IMR-90 (cell line): ENCODE results near the gene ATXN10. TPM values are rescaled to one million over a fixed set of nuclear protein-coding genes. Genes with fewer than 3 reads are reported as not detected.

ENCODE experiments used
- ATAC-seq: fragments of 200-7000 bp; cut with Tn5 transposase; 2 replicates; pipeline ENCODE4 v1.9.1; 2020; ENCODE audit warnings: low read depth, mild to moderate bottlenecking, moderate library complexity
- BruUV-seq: library from RNA; stranded (reverse); fragments of 400-500 nt; replicated peaks from 2 replicates; lab custom pipeline; 2021; lab: Mats Ljungman, UMichigan
- CTCF ChIA-PET: fragments of 300-600 bp; formaldehyde crosslinking; extraction: SDS; loops from one replicate; lab custom pipeline; 2021; ENCODE audit warnings: antibody characterized with exemption; lab: Yijun Ruan, JAX
- POLR2A ChIA-PET: fragments of 300-600 bp; sonication (Branson Sonifier 250); formaldehyde crosslinking; loops from one replicate; lab custom pipeline; 2022; ENCODE audit warnings: antibody characterized with exemption; ENCODE audit not compliant: unreplicated experiment; lab: Charles Lee
- DNase-seq: peaks from one replicate; pipeline ENCODE4 v3.0.0; 2013
- H2AFZ ChIP-seq: replicated peaks from 2 replicates; pipeline ENCODE3; 2013; ENCODE audit warnings: low read length, mild to moderate bottlenecking; ENCODE audit not compliant: poor library complexity
- H2AK5ac ChIP-seq: 2 replicates; pipeline ENCODE4 v1.6.1; 2013; ENCODE audit warnings: low read depth, low read length, inconsistent platforms
- H2AK9ac ChIP-seq: replicated peaks from 2 replicates; pipeline ENCODE3; 2013; ENCODE audit warnings: mild to moderate bottlenecking, low read depth, low read length, moderate library complexity; ENCODE audit not compliant: poor library complexity
- H2BK120ac ChIP-seq: 2 replicates; pipeline ENCODE4 v1.6.1; 2013; ENCODE audit warnings: low read depth, low read length, inconsistent platforms
- H2BK15ac ChIP-seq: 3 replicates; pipeline ENCODE4 v1.6.1; 2013; ENCODE audit warnings: low read depth, low read length, inconsistent platforms
- H2BK20ac ChIP-seq: 2 replicates; pipeline ENCODE4 v1.6.1; 2013; ENCODE audit warnings: low read depth, mild to moderate bottlenecking, inconsistent platforms, low read length, moderate library complexity
- H2BK5ac ChIP-seq: 2 replicates; pipeline ENCODE4 v1.6.1; 2013; ENCODE audit warnings: mild to moderate bottlenecking, low read depth, low read length, inconsistent platforms; ENCODE audit not compliant: poor library complexity, severe bottlenecking
- H3K14ac ChIP-seq: replicated peaks from 2 replicates; pipeline ENCODE4 v1.6.1; 2013; ENCODE audit warnings: low read depth, low read length, inconsistent platforms
- H3K18ac ChIP-seq: 2 replicates; pipeline ENCODE4 v1.6.1; 2013; ENCODE audit warnings: low read depth, low read length, control low read depth
- H3K23ac ChIP-seq: 2 replicates; pipeline ENCODE4 v1.6.1; 2013; ENCODE audit warnings: low read depth, low read length, inconsistent platforms
- H3K27ac ChIP-seq: 2 replicates; pipeline ENCODE4 v1.5.1; 2013; ENCODE audit warnings: mild to moderate bottlenecking, control low read depth, low read length; ENCODE audit not compliant: insufficient read depth
- H3K27me3 ChIP-seq: 2 replicates; pipeline ENCODE4 v1.6.1; 2013; ENCODE audit warnings: low read length; ENCODE audit not compliant: control insufficient read depth, insufficient read depth
- H3K36me3 ChIP-seq: 2 replicates; pipeline ENCODE4 v1.6.1; 2013; ENCODE audit warnings: low read length, mixed read lengths; ENCODE audit not compliant: control insufficient read depth, insufficient read depth
- H3K4ac ChIP-seq: 2 replicates; pipeline ENCODE4 v1.6.1; 2013; ENCODE audit warnings: low read depth, low read length, inconsistent platforms
- H3K4me1 ChIP-seq: 2 replicates; pipeline ENCODE4 v1.6.1; 2013; ENCODE audit warnings: low read length, mixed read lengths; ENCODE audit not compliant: control insufficient read depth, insufficient read depth
- H3K4me2 ChIP-seq: 2 replicates; pipeline ENCODE4 v1.6.1; 2013; ENCODE audit warnings: low read depth, mild to moderate bottlenecking, control low read depth, low read length, moderate library complexity
- H3K4me3 ChIP-seq: 2 replicates; pipeline ENCODE4 v1.5.1; 2013; ENCODE audit warnings: low read depth, mild to moderate bottlenecking, control low read depth, low read length, moderate library complexity; ENCODE audit not compliant: insufficient read depth
- H3K56ac ChIP-seq: 2 replicates; pipeline ENCODE4 v1.6.1; 2013; ENCODE audit warnings: low read length, inconsistent platforms; ENCODE audit not compliant: insufficient read depth; ENCODE audit errors: extremely low read depth
- H3K79me1 ChIP-seq, 2 experiments: 2 replicates each; pipeline ENCODE4 v1.6.1; 2013; ENCODE audit warnings: low read length in 2 of 2, inconsistent platforms in 1 of 2, low read depth in 1 of 2
- H3K9ac ChIP-seq: 2 replicates; pipeline ENCODE4 v1.6.1; 2013; ENCODE audit warnings: low read depth, low read length, control low read depth
- H3K9me1 ChIP-seq: 2 replicates; pipeline ENCODE4 v1.6.1; 2013; ENCODE audit warnings: low read length, inconsistent platforms; ENCODE audit not compliant: insufficient read depth
- H3K9me3 ChIP-seq: 2 replicates; pipeline ENCODE4 v1.6.1; 2013; ENCODE audit warnings: low read length; ENCODE audit not compliant: control insufficient read depth, insufficient read depth
- H4K20me1 ChIP-seq: 2 replicates; pipeline ENCODE4 v1.6.1; 2013; ENCODE audit warnings: low read length, inconsistent platforms; ENCODE audit not compliant: insufficient read depth
- H4K5ac ChIP-seq: 2 replicates; pipeline ENCODE4 v1.6.1; 2013; ENCODE audit warnings: mild to moderate bottlenecking, low read depth, low read length, control low read depth
- H4K8ac ChIP-seq, 2 experiments: 2 replicates each; pipeline ENCODE4 v1.6.1; 2013; ENCODE audit warnings: low read depth in 2 of 2, low read length in 2 of 2, control low read depth in 1 of 2, inconsistent platforms in 1 of 2
- H4K91ac ChIP-seq: 2 replicates; pipeline ENCODE4 v1.6.1; 2013; ENCODE audit warnings: low read depth, low read length, inconsistent platforms; ENCODE audit not compliant: insufficient read depth
- BHLHE40 ChIP-seq: fragments of 150-350 bp; IDR thresholded peaks from 2 replicates; pipeline ENCODE4 v1.6.1; 2016; ENCODE audit warnings: mild to moderate bottlenecking, low read depth, low read length
- CEBPB ChIP-seq: IDR thresholded peaks from 2 replicates; pipeline ENCODE4 v1.6.1; 2012; ENCODE audit warnings: low read depth, low read length, improper control_type of control experiment
- CHD1 ChIP-seq: IDR thresholded peaks from 2 replicates; pipeline ENCODE4 v1.6.1; 2012; ENCODE audit warnings: low read depth, low read length, improper control_type of control experiment
- ELK1 ChIP-seq: fragments of 150-350 bp; IDR thresholded peaks from 2 replicates; pipeline ENCODE4 v1.6.1; 2016; ENCODE audit warnings: low read depth, mild to moderate bottlenecking, low read length, moderate library complexity, borderline replicate concordance
- FOS ChIP-seq: fragments of 150-350 bp; IDR thresholded peaks from 2 replicates; pipeline ENCODE4 v1.6.1; 2016; ENCODE audit warnings: low read depth, low read length
- MAFK ChIP-seq: IDR thresholded peaks from 2 replicates; pipeline ENCODE4 v1.6.1; 2012; ENCODE audit warnings: low read depth, low read length, improper control_type of control experiment
- MAZ ChIP-seq: IDR thresholded peaks from 2 replicates; pipeline ENCODE4 v1.6.1; 2012; ENCODE audit warnings: low read depth, mild to moderate bottlenecking, low read length, improper control_type of control experiment, moderate library complexity, borderline replicate concordance
- MXI1 ChIP-seq: IDR thresholded peaks from 2 replicates; pipeline ENCODE4 v1.6.1; 2012; ENCODE audit warnings: low read depth, mild to moderate bottlenecking, low read length, moderate library complexity, borderline replicate concordance
- NFE2L2 ChIP-seq: fragments of 150-350 bp; IDR thresholded peaks from 2 replicates; pipeline ENCODE4 v1.6.1; 2016; ENCODE audit warnings: low read depth, mild to moderate bottlenecking, low read length
- POLR2A ChIP-seq: IDR thresholded peaks from 2 replicates; pipeline ENCODE4 v1.6.1; 2012; ENCODE audit warnings: mild to moderate bottlenecking, low read depth, low read length
- RAD21 ChIP-seq: IDR thresholded peaks from 2 replicates; pipeline ENCODE4 v1.6.1; 2012; ENCODE audit warnings: low read length, improper control_type of control experiment
- RCOR1 ChIP-seq: IDR thresholded peaks from 2 replicates; pipeline ENCODE4 v1.6.1; 2012; ENCODE audit warnings: mild to moderate bottlenecking, low read length, improper control_type of control experiment; ENCODE audit not compliant: insufficient replicate concordance
- RFX5 ChIP-seq: IDR thresholded peaks from 2 replicates; pipeline ENCODE4 v1.8.0; 2012; ENCODE audit warnings: low read depth, mild to moderate bottlenecking, low read length, moderate library complexity
- SMC3 ChIP-seq: fragments of 150-350 bp; IDR thresholded peaks from 2 replicates; pipeline ENCODE4 v1.6.1; 2016; ENCODE audit warnings: low read depth, mild to moderate bottlenecking, antibody characterized with exemption, low read length, moderate library complexity
- WGBS, 2 experiments: methylation state at CpG; one replicate each; pipeline versions ENCODE4 v1.1.5 to v1.1.7; 2013; ENCODE audit warnings: missing lambda C conversion rate in 2 of 2; ENCODE audit not compliant: insufficient read length in 1 of 2; ENCODE audit errors: extremely low coverage in 2 of 2; 5-methylcytosine and 5-hydroxymethylcytosine counted together
- dilution Hi-C: fragments of 300-500 bp; cut with HindIII; formaldehyde crosslinking; loops from one replicate; pipeline ENCODE4 v1.14.3; 2018; ENCODE audit warnings: low sequenced_read_pairs; ENCODE audit not compliant: unreplicated experiment
- in situ Hi-C: fragments of 300-500 bp; cut with MboI; formaldehyde crosslinking; loops from 3 replicates; pipeline ENCODE4 v1.14.3; 2019; ENCODE audit warnings: low sequenced_read_pairs, inconsistent platforms, mixed read lengths
- intact Hi-C: fragments of 100-400 bp; cut with micrococcal nuclease; formaldehyde crosslinking; loops from 2 replicates; pipeline ENCODE4 v1.10.0; 2022
- polyA plus RNA-seq, 3 experiments: library from polyadenylated mRNA; depleted of rRNA; stranded (reverse); fragments of >200 nt; gene quantifications; 2 replicates each; pipeline ENCODE4 v1.2.3, GENCODE V29; 2012; ENCODE audit warnings: low replicate concordance in 1 of 3
- total RNA-seq: library from RNA; depleted of rRNA; stranded (reverse); fragments of >200 nt; gene quantifications from 2 replicates; pipeline ENCODE4 v1.2.3, GENCODE V29; 2012
- TF ChIP-seq, protein P1 (sequence below): fragments of 150-350 bp; IDR thresholded peaks from 2 replicates; pipeline ENCODE4 v1.6.1; 2017; ENCODE audit warnings: mild to moderate bottlenecking, antibody characterized with exemption, low read length, low read depth
- TF ChIP-seq, protein P2 (sequence below): conservative IDR thresholded peaks from 2 replicates; pipeline ENCODE4 v1.5.1; 2012; ENCODE audit warnings: mild to moderate bottlenecking, low read depth, low read length, improper control_type of control experiment

Gene ATXN10
- total and polyA plus RNA-seq, 2 of the 4 experiments (the other 2 are of a cell fraction): 116 to 231 TPM

DNA sequence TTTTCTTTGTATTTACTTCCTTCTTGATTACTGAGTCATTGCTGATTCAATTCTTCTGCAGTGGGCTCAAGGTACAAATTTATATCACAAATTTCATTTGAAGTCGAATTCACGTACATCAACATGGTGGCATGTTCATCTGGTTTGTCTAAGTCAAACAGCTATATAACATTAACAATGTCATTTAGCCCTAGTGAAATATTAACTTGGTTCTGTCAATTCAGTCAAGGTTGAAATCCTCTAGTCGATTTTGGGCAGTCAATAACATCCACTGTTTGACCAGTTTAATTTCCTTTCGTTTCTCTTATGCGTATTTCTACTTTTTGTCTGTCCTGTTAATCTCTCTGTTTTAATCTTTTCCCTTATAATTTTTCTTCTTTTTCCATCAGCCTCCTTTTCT is 4.1 kb upstream of the ATXN10 start:
- Histone ChIP-seq H2AK9ac (no peak overlapping the region), H2BK120ac (no peak overlapping the region), H3K56ac (no peak overlapping the region), H3K9me1 (no peaks in the 10 kb centered on the region), H3K4ac (no peak overlapping the region), H3K27ac (no peak overlapping the region), H4K5ac (no peak overlapping the region), H3K23ac (no peak overlapping the region), H3K27me3 (no peaks in the 10 kb centered on the region; the same call in 1 of the 2 replicates), H2BK20ac (no peak overlapping the region), H2AK5ac (no peak overlapping the region), H4K91ac (no peak overlapping the region), H3K9me3 (peaks cover 2% of the 10 kb centered on the region; the same call in 1 of the 2 replicates), H2BK15ac (no peak overlapping the region), H3K4me3 (no peak overlapping the region), H3K4me2 (no peak overlapping the region), H3K4me1 (0 out of 2 replicates have a peak, but pooled peaks cover 2% of the 10 kb centered on the region), H2BK5ac (no peak overlapping the region), H3K18ac (no peak overlapping the region), H3K79me1 (peaks cover 0 to 13% of the 10 kb centered on the region in 2 experiments; a peak in 2 of 4 replicates), H2AFZ (no peak overlapping the region), H4K8ac (no peak overlapping the region), H3K9ac (no peak overlapping the region), H3K14ac (no peak overlapping the region), H4K20me1 (peaks cover 2% of the 10 kb centered on the region), H3K36me3 (no peaks in the 10 kb centered on the region)
- intact Hi-C loops: no loop called here
- TF ChIP-seq NFE2L2 (no peak), ELK1 (no peak), MAFK (no peak), POLR2A (no peak), CHD1 (no peak), MXI1 (no peak), SMC3 (no peak), RAD21 (no peak), RFX5 (no peak), MAZ (no peak), BHLHE40 (no peak), CEBPB (no peak), RCOR1 (no peak), FOS (no peak)
- TF ChIP-seq, protein P1, sequence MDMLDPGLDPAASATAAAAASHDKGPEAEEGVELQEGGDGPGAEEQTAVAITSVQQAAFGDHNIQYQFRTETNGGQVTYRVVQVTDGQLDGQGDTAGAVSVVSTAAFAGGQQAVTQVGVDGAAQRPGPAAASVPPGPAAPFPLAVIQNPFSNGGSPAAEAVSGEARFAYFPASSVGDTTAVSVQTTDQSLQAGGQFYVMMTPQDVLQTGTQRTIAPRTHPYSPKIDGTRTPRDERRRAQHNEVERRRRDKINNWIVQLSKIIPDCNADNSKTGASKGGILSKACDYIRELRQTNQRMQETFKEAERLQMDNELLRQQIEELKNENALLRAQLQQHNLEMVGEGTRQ: no peak
- TF ChIP-seq, protein P2, sequence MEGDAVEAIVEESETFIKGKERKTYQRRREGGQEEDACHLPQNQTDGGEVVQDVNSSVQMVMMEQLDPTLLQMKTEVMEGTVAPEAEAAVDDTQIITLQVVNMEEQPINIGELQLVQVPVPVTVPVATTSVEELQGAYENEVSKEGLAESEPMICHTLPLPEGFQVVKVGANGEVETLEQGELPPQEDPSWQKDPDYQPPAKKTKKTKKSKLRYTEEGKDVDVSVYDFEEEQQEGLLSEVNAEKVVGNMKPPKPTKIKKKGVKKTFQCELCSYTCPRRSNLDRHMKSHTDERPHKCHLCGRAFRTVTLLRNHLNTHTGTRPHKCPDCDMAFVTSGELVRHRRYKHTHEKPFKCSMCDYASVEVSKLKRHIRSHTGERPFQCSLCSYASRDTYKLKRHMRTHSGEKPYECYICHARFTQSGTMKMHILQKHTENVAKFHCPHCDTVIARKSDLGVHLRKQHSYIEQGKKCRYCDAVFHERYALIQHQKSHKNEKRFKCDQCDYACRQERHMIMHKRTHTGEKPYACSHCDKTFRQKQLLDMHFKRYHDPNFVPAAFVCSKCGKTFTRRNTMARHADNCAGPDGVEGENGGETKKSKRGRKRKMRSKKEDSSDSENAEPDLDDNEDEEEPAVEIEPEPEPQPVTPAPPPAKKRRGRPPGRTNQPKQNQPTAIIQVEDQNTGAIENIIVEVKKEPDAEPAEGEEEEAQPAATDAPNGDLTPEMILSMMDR: no peak
- CTCF ChIA-PET: no interaction called here
- WGBS, 2 experiments: 0% methylated on average over 1 of the region's 5 CpGs; no CpG with 5 or more reads in 1 of the 2 experiments
- POLR2A ChIA-PET: no interaction called here
- ATAC-seq: no peak
- dilution Hi-C loops: no loop called here
- no peak for DNase-seq
- BruUV-seq: no TSS peak
- in situ Hi-C loops: no loop called here
